Mucosa of descending colon (tissue), 3 donors: ENCODE data around the gene MYZAP. TPM values are rescaled to one million over a fixed set of nuclear protein-coding genes. Genes with fewer than 3 reads are reported as not detected.

Experiments
- ATAC-seq: fragments of 200-7000 bp; cut with Tn5 transposase; one replicate; pipeline ENCODE4 v1.9.1; 2020; ENCODE audit warnings: mild to moderate bottlenecking, moderate library complexity
- DNase-seq, 3 donors: peaks; one replicate each; pipeline ENCODE4 v3.0.0-alpha.2; 2020
- H3K36me3 ChIP-seq: fragments of 200-600 bp; one replicate; pipeline ENCODE4 v1.8.0; 2021; ENCODE audit warnings: low read depth, mild to moderate bottlenecking
- H3K4me1 ChIP-seq: fragments of 200-600 bp; one replicate; pipeline ENCODE4 v1.8.0; 2021; ENCODE audit warnings: low read depth, mild to moderate bottlenecking
- H3K4me3 ChIP-seq: fragments of 200-600 bp; one replicate; pipeline ENCODE4 v1.8.0; 2021; ENCODE audit warnings: mild to moderate bottlenecking
- H3K9me3 ChIP-seq: fragments of 200-600 bp; one replicate; pipeline ENCODE4 v1.8.0; 2021; ENCODE audit warnings: mild to moderate bottlenecking
- intact Hi-C, 2 donors: fragments of 100-400 bp; cut with DNase I in 1 of 2; cut with micrococcal nuclease in 1 of 2; formaldehyde crosslinking; loops; one replicate each; pipeline versions ENCODE4 v1.11.0 to v1.11.1; 2022; cut with DNase I, micrococcal nuclease
- total RNA-seq, 3 donors: library from RNA; stranded (reverse); fragmentation: NEBNext Ultra II Directional in 2 of 3; extraction: Animal tissue kit (Norgen Biotek cat#: 25700) in 2 of 3; gene quantifications; one replicate each; pipeline versions ENCODE4 v1.2.1 to v1.2.4, GENCODE V29; 2021 to 2023
- TF ChIP-seq, protein P1 (sequence below): fragments of 200-600 bp; IDR thresholded peaks from one replicate; pipeline ENCODE4 v1.8.0; 2022; ENCODE audit warnings: antibody characterized with exemption, mild to moderate bottlenecking
- donor health status: DM: no; HTN: no; CAD: no; lungs with moderate emphysema.
- donor health status: DM: no; HTN: no; CAD: no.
- donor health status: DM: no; HTN: yes; CAD: no.

Gene MYZAP
- total RNA-seq, 3 donors from 2014 or later, result 17.5 to 18.8 (median 17.9) TPM

DNA sequence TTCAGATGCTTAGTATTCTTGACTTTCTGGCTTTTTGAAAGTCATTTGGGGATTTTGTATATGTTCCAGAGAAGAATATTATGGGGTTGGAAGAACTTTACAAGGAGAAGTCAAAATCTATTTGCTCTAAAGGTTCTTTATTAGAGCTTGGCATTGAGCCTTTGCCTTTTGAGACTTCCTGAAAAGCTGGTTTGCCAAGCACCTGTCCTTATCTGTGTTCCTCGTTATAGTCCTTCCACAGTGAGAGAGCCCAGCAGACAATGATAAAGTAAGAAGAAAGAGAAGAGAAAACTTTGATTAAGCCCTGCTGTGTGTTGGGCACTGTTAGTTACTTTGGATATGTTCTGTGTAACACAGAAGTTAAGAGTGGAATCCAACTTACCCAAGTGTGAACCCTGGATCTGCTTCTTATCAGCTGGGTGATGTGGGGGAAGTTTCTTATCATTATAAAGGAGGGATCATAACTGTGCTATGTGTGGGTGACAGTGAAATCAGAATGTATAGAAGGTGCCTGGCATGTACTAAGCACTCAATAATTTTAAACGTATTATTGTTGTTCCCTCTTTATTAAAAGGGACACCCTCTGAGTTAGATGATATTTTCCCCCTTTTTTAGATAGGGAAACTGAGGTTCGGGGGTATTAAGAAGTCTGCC, 70.5 kb downstream of the MYZAP start:
- ATAC-seq (peak; percentile 95), DNase-seq (peak in 1 of 3 donors; percentile 77)
- peaks cover 15% of the 10 kb centered on the region for H3K4me1 ChIP-seq
- H3K4me3 ChIP-seq, result no peak overlapping the region
- no peaks in the 10 kb centered on the region for H3K36me3 ChIP-seq
- H3K9me3 ChIP-seq, result no peaks in the 10 kb centered on the region
- TF ChIP-seq, protein P1, sequence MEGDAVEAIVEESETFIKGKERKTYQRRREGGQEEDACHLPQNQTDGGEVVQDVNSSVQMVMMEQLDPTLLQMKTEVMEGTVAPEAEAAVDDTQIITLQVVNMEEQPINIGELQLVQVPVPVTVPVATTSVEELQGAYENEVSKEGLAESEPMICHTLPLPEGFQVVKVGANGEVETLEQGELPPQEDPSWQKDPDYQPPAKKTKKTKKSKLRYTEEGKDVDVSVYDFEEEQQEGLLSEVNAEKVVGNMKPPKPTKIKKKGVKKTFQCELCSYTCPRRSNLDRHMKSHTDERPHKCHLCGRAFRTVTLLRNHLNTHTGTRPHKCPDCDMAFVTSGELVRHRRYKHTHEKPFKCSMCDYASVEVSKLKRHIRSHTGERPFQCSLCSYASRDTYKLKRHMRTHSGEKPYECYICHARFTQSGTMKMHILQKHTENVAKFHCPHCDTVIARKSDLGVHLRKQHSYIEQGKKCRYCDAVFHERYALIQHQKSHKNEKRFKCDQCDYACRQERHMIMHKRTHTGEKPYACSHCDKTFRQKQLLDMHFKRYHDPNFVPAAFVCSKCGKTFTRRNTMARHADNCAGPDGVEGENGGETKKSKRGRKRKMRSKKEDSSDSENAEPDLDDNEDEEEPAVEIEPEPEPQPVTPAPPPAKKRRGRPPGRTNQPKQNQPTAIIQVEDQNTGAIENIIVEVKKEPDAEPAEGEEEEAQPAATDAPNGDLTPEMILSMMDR, result no peak
- intact Hi-C loops, result loop anchor here in 1 of 2 donors (10.0 kb wide), 1 partner anchor 193 kb away; no protein-coding TSS in a partner anchor

DNA sequence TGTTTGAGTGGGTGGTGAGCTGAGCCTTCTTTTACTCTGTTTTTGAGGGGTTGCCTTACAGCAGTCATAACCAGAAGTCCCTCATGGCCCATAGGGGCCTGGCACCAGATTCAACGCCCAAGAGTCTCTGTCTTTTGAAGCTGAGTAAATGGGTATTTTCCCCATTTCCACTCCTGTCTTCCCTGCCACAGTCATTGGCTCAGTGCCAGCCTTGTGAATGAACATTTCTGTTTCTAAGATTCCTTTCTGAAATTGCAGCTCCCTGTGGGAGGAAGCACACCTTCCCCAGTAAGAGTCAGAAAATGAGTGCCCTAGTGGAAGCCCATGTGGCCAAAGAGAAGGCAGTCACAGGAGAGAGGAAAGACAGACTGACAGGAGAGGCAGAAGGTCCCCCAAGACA, 71.1 kb downstream of the MYZAP start:
- Histone ChIP-seq H3K4me3 (no peak overlapping the region), H3K36me3 (no peaks in the 10 kb centered on the region), H3K9me3 (no peaks in the 10 kb centered on the region), H3K4me1 (peaks cover 15% of the 10 kb centered on the region)
- intact Hi-C loops, result loop anchor here in 1 of 2 donors (10.0 kb wide), 1 partner anchor 192 kb away; no protein-coding TSS in a partner anchor
- DNase-seq, result peak in 2 of 3 donors; percentile 21 to 38
- TF ChIP-seq, protein P1, result no peak
- no peak for ATAC-seq

DNA sequence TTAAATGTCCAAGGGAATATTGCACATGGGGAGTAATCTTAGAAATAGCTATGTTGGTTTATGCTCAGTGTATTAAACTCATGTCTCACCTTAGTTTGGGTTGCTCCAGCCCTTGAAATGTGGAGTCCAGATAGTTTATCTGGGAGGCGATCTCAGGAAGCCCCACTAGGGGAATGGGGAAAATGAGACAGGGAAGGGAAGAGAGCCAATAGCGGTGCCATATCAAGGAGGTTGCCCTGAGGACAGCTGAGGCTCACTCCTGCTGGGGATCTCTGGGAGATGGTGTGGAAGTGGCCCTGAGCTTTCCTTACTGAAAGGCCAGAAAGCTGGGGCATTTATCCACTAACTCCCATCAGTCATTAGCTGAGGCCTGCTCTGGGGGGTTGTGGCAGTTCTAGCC, 71.6 kb downstream of the MYZAP start:
- ATAC-seq (no peak), DNase-seq (no peak)
- Histone ChIP-seq H3K9me3 (no peaks in the 10 kb centered on the region), H3K4me1 (peaks cover 18% of the 10 kb centered on the region), H3K36me3 (no peaks in the 10 kb centered on the region), H3K4me3 (no peak overlapping the region)
- TF ChIP-seq, protein P1, result no peak
- intact Hi-C loops, result loop anchor here in 1 of 2 donors (10.0 kb wide), 1 partner anchor 192 kb away; no protein-coding TSS in a partner anchor

DNA sequence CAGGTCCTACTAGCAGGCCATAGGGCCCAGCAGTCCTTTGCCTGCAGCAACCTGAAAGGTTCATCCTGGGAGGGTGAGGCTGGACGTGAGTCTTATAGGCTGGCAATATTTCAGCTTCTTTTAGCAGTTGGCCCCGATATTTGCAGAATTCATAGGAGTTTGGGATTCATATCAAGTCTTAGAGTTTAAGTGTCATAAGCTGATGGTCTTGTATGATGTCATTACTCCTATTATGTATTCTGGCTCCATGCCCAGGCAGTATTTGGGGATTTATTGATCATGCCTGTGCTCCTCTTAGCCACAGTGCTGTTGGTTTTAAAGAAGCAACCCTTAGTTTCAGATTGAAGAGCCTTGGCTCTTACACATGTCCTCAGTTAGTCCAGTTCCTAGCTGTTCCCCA, 73.5 kb downstream of the MYZAP start:
- ATAC-seq (no peak), DNase-seq (no peak)
- intact Hi-C loops, result loop anchor here in 1 of 2 donors (10.0 kb wide), 1 partner anchor 190 kb away; no protein-coding TSS in a partner anchor
- H3K4me3 ChIP-seq, result no peak overlapping the region
- no peaks in the 10 kb centered on the region for H3K9me3 ChIP-seq
- TF ChIP-seq, protein P1, result no peak
- no peaks in the 10 kb centered on the region for H3K36me3 ChIP-seq
- peaks cover 20% of the 10 kb centered on the region for H3K4me1 ChIP-seq

DNA sequence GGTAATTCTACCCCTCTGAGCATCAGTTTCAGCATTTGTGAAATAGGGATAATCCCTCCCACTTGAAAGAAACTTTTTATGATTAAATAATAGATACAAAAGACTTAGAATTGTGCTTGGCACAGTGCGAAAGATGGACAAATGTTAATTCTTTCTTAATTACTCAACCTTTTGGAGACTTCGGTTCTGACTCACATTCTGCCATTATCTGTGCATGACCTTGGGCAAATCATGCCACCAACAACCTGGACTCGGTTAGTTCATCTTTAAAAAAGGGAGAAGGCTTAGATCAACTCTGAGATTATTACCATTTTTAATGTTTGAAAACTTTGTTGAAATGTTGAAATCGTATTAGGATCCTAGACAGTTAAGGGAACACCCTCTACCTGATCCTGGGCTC, 74.2 kb downstream of the MYZAP start:
- Histone ChIP-seq H3K9me3 (no peaks in the 10 kb centered on the region), H3K36me3 (no peaks in the 10 kb centered on the region), H3K4me3 (no peak overlapping the region), H3K4me1 (peaks cover 20% of the 10 kb centered on the region)
- TF ChIP-seq, protein P1, result no peak
- DNase-seq, result no peak
- intact Hi-C loops, result loop anchor here in 1 of 2 donors (10.0 kb wide), 1 partner anchor 189 kb away; no protein-coding TSS in a partner anchor
- no peak for ATAC-seq
